Measurements from ENCODE around the gene KDM4C.

Gene KDM4C

GRCh38 chr9:6955251-6955921 lies 197.6 kb downstream of the KDM4C start:
- Histone ChIP-seq H3K9me3 (ENCODE audit: low read length) (no peaks in the 10 kb centered on the region), H3K79me2 (ENCODE audit: insufficient read depth, low read length) (no peaks in the 10 kb centered on the region), H3K36me3 (ENCODE audit: insufficient read depth, low read length) (no peaks in the 10 kb centered on the region), H3K27ac (ENCODE audit: low read depth, low read length, poor library complexity, severe bottlenecking) (peak overlapping the region; percentile 81), H3K4me1 (ENCODE audit: insufficient read depth, low read length, severe bottlenecking) (peaks cover 22% of the 10 kb centered on the region), H3K4me3 (ENCODE audit: low read depth, low read length, poor library complexity, severe bottlenecking) (peak overlapping the region; percentile 19), H3F3A (ENCODE audit: insufficient read depth, low read length) (no peaks in the 10 kb centered on the region), H3K9me2 (ENCODE audit: low read depth, low read length) (no peaks in the 10 kb centered on the region), H4K20me1 (ENCODE audit: insufficient read depth, low read length) (no peaks in the 10 kb centered on the region), H3K9ac (ENCODE audit: low read length) (no peak overlapping the region; the same call in 1 of the 2 replicates), H2AFZ (ENCODE audit: low read length) (no peak overlapping the region), H3K27me3 (ENCODE audit: insufficient read depth, low read length) (no peaks in the 10 kb centered on the region), H3K4me2 (ENCODE audit: low read length) (peak overlapping the region; percentile 49)
- no peak for TF ChIP-seq EZH2 (IDR thresholded peaks at IDR 0.05; ENCODE audit: borderline replicate concordance, low read length)
- TF ChIP-seq, protein P1, sequence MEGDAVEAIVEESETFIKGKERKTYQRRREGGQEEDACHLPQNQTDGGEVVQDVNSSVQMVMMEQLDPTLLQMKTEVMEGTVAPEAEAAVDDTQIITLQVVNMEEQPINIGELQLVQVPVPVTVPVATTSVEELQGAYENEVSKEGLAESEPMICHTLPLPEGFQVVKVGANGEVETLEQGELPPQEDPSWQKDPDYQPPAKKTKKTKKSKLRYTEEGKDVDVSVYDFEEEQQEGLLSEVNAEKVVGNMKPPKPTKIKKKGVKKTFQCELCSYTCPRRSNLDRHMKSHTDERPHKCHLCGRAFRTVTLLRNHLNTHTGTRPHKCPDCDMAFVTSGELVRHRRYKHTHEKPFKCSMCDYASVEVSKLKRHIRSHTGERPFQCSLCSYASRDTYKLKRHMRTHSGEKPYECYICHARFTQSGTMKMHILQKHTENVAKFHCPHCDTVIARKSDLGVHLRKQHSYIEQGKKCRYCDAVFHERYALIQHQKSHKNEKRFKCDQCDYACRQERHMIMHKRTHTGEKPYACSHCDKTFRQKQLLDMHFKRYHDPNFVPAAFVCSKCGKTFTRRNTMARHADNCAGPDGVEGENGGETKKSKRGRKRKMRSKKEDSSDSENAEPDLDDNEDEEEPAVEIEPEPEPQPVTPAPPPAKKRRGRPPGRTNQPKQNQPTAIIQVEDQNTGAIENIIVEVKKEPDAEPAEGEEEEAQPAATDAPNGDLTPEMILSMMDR (IDR thresholded peaks at IDR 0.05; ENCODE audit: low read length) = no peak

DNA sequence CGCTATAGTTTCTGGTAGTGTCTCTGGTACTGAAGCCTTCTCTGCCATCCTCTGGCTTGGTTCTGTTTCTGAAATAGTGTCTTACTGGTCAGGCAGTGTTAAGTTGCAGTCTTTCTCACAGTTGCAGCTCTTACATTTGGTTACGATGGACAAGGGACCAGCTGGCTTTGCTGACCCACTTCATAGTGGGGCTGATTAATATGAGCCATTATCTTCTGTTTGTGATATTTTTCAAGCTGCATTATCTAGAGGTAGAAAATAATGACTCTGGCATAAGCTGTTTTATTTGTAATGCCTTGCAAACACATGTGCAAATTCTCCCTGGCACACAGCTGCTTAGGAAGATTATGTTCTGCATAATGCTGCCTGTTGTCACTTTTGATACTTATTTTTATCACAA lies 199.1 kb downstream of the KDM4C start:
- Histone ChIP-seq H3K27ac (ENCODE audit: low read depth, low read length, poor library complexity, severe bottlenecking) (no peak overlapping the region), H3K4me3 (ENCODE audit: low read depth, low read length, poor library complexity, severe bottlenecking) (no peak overlapping the region), H3K4me2 (ENCODE audit: low read length) (no peak overlapping the region), H3K9me3 (ENCODE audit: low read length) (no peaks in the 10 kb centered on the region), H2AFZ (ENCODE audit: low read length) (no peak overlapping the region), H3K4me1 (ENCODE audit: insufficient read depth, low read length, severe bottlenecking) (peaks cover 22% of the 10 kb centered on the region), H3F3A (ENCODE audit: insufficient read depth, low read length) (no peaks in the 10 kb centered on the region), H3K9me2 (ENCODE audit: low read depth, low read length) (no peaks in the 10 kb centered on the region), H3K79me2 (ENCODE audit: insufficient read depth, low read length) (no peaks in the 10 kb centered on the region), H3K36me3 (ENCODE audit: insufficient read depth, low read length) (no peaks in the 10 kb centered on the region), H3K9ac (ENCODE audit: low read length) (no peak overlapping the region), H3K27me3 (ENCODE audit: insufficient read depth, low read length) (no peaks in the 10 kb centered on the region), H4K20me1 (ENCODE audit: insufficient read depth, low read length) (no peaks in the 10 kb centered on the region)
- TF ChIP-seq, protein P1 (IDR thresholded peaks at IDR 0.05; ENCODE audit: low read length) = no peak
- TF ChIP-seq EZH2 (IDR thresholded peaks at IDR 0.05; ENCODE audit: borderline replicate concordance, low read length) = no peak

GRCh38 chr9:6959270-6960000 lies 201.7 kb downstream of the KDM4C start:
- H4K20me1 ChIP-seq (ENCODE audit: insufficient read depth, low read length) = no peaks in the 10 kb centered on the region
- H3F3A ChIP-seq (ENCODE audit: insufficient read depth, low read length) = no peaks in the 10 kb centered on the region
- no peaks in the 10 kb centered on the region for H3K9me3 ChIP-seq (ENCODE audit: low read length)
- no peaks in the 10 kb centered on the region for H3K79me2 ChIP-seq (ENCODE audit: insufficient read depth, low read length)
- no peak overlapping the region for H3K4me3 ChIP-seq (ENCODE audit: low read depth, low read length, poor library complexity, severe bottlenecking)
- H3K4me2 ChIP-seq (ENCODE audit: low read length) = no peak overlapping the region
- no peaks in the 10 kb centered on the region for H3K36me3 ChIP-seq (ENCODE audit: insufficient read depth, low read length)
- H3K27ac ChIP-seq (ENCODE audit: low read depth, low read length, poor library complexity, severe bottlenecking) = peak overlapping the region; percentile 14
- H2AFZ ChIP-seq (ENCODE audit: low read length) = no peak overlapping the region
- H3K4me1 ChIP-seq (ENCODE audit: insufficient read depth, low read length, severe bottlenecking) = peaks cover 22% of the 10 kb centered on the region
- no peaks in the 10 kb centered on the region for H3K9me2 ChIP-seq (ENCODE audit: low read depth, low read length)
- no peak overlapping the region for H3K9ac ChIP-seq (ENCODE audit: low read length)
- H3K27me3 ChIP-seq (ENCODE audit: insufficient read depth, low read length) = no peaks in the 10 kb centered on the region
- TF ChIP-seq, protein P1 (IDR thresholded peaks at IDR 0.05; ENCODE audit: low read length) = no peak
- no peak for TF ChIP-seq EZH2 (IDR thresholded peaks at IDR 0.05; ENCODE audit: borderline replicate concordance, low read length)
